A549 (cell line): ENCODE data around the gene SH3RF2. TPM values are rescaled to one million over a fixed set of nuclear protein-coding genes. Genes with fewer than 3 reads are reported as not detected.

Source experiments
- ATAC-seq, 2 experiments: fragments of 200-7000 bp in 1 of 2; fragments of >200 bp in 1 of 2; cut with Nextera tagmentation in 1 of 2; cut with Tn5 transposase in 1 of 2; 3 replicates each; pipeline versions ENCODE4 v1.8.0 to v1.9.1; 2018 to 2020; ENCODE audit warnings: mild to moderate bottlenecking in 1 of 2, moderate library complexity in 1 of 2
- CTCF ChIA-PET: fragments of 300-600 bp; sonication (Branson Sonifier 250); formaldehyde crosslinking; extraction: SDS; loops from one replicate; lab custom pipeline; 2021; ENCODE audit warnings: antibody characterized with exemption, inconsistent platforms; lab: Yijun Ruan, JAX
- POLR2A ChIA-PET: fragments of 350-600 bp; formaldehyde crosslinking; extraction: SDS; loops from one replicate; lab custom pipeline; 2021; ENCODE audit warnings: antibody characterized with exemption, inconsistent platforms; lab: Yijun Ruan, JAX
- DNase-seq, 2 experiments: peaks; one replicate each; pipeline versions ENCODE4 v3.0.0 to v3.0.0-alpha.2; 2011 to 2016; ENCODE audit warnings: low read depth in 1 of 2, low spot score in 1 of 2
- FAIRE-seq: peaks from 2 replicates; lab custom pipeline; 2011; peaks lifted over from hg19 to GRCh38; lab: Jason Lieb, UNC
- H3K27ac ChIP-seq, 2 experiments: fragments of >200 bp; sonication (Bioruptor Twin); formaldehyde crosslinking; 3 replicates each; pipeline ENCODE4 v1.5.1; 2016 to 2017
- H3K4me1 ChIP-seq: fragments of >200 bp; sonication (Bioruptor Twin); formaldehyde crosslinking; 3 replicates; pipeline ENCODE4 v1.6.1; 2016
- H3K4me2 ChIP-seq: fragments of >200 bp; sonication (Bioruptor Twin); formaldehyde crosslinking; 3 replicates; pipeline ENCODE4 v1.6.1; 2016
- H3K4me3 ChIP-seq: fragments of >200 bp; sonication (Bioruptor Twin); formaldehyde crosslinking; 3 replicates; pipeline ENCODE4 v1.5.1; 2016
- H3K9me3 ChIP-seq: fragments of >200 bp; sonication (Bioruptor Twin); formaldehyde crosslinking; 3 replicates; pipeline ENCODE4 v1.6.1; 2016
- BCL3 ChIP-seq: fragments of >200 bp; sonication (Bioruptor Twin); formaldehyde crosslinking; IDR thresholded peaks from 3 replicates; pipeline ENCODE4 v1.6.1; 2016
- CBX8 ChIP-seq: fragments of 200-600 bp; sonication (generic); IDR thresholded peaks from 2 replicates; pipeline ENCODE4 v1.6.1; 2016
- CEBPB ChIP-seq, 2 experiments: fragments of >200 bp in 1 of 2; sonication (Bioruptor Twin) in 1 of 2; formaldehyde crosslinking in 1 of 2; IDR thresholded peaks; 2 replicates each; pipeline ENCODE4 v1.6.1; 2012 to 2016
- GATA3 ChIP-seq: IDR thresholded peaks from 2 replicates; pipeline ENCODE4 v1.6.1; 2012; ENCODE audit warnings: borderline replicate concordance
- HOXB13 ChIP-seq: fragments of 250-450 bp; sonication (Bioruptor Pico); IDR thresholded peaks from 2 replicates; pipeline ENCODE4 v1.5.0; 2020; ENCODE audit warnings: low read depth, mild to moderate bottlenecking, moderate library complexity
- HOXB5 ChIP-seq: fragments of 250-450 bp; sonication (Bioruptor Pico); IDR thresholded peaks from 2 replicates; pipeline ENCODE4 v1.5.0; 2020; ENCODE audit warnings: mild to moderate bottlenecking, moderate library complexity
- MAFK ChIP-seq: fragments of 450-650 bp; IDR thresholded peaks from 2 replicates; pipeline ENCODE4 v1.6.1; 2014; ENCODE audit not compliant: partially characterized antibody
- MAZ ChIP-seq: fragments of 150-350 bp; IDR thresholded peaks from 2 replicates; pipeline ENCODE4 v1.6.1; 2014; ENCODE audit warnings: antibody characterized with exemption, low read depth, low read length, borderline replicate concordance
- MYC ChIP-seq: IDR thresholded peaks from 2 replicates; pipeline ENCODE4 v1.6.1; 2012; ENCODE audit warnings: mild to moderate bottlenecking, inconsistent platforms, low read length, improper control_type of control experiment, borderline replicate concordance
- NFE2L2 ChIP-seq: fragments of 150-350 bp; conservative IDR thresholded peaks from 2 replicates; pipeline ENCODE4 v1.6.1; 2014; ENCODE audit warnings: low read length
- NPAS2 ChIP-seq: fragments of 250-450 bp; sonication (Bioruptor Pico); IDR thresholded peaks from 2 replicates; pipeline ENCODE4 v1.8.0; 2022; ENCODE audit warnings: mild to moderate bottlenecking, moderate library complexity, borderline replicate concordance
- NR3C1 ChIP-seq: fragments of >200 bp; sonication (Bioruptor Twin); formaldehyde crosslinking; IDR thresholded peaks from 3 replicates; pipeline ENCODE4 v1.6.1; 2017
- POLR2AphosphoS2 ChIP-seq: conservative IDR thresholded peaks from 2 replicates; pipeline ENCODE4 v1.6.1; 2012; ENCODE audit warnings: low read length, improper control_type of control experiment, inconsistent platforms
- RARB ChIP-seq: fragments of 250-450 bp; sonication (Bioruptor Pico); IDR thresholded peaks from 2 replicates; pipeline ENCODE4 v1.8.0; 2021; ENCODE audit warnings: mild to moderate bottlenecking, moderate library complexity
- RFX5 ChIP-seq: fragments of 450-650 bp; IDR thresholded peaks from 2 replicates; pipeline ENCODE4 v1.7.1; 2014; ENCODE audit warnings: antibody characterized with exemption, mild to moderate bottlenecking, moderate library complexity
- RNF2 ChIP-seq: fragments of 200-600 bp; sonication (generic); IDR thresholded peaks from 2 replicates; pipeline ENCODE4 v1.6.1; 2016; ENCODE audit warnings: low read depth, mild to moderate bottlenecking, antibody characterized with exemption, moderate library complexity, borderline replicate concordance
- SMC3 ChIP-seq: fragments of >200 bp; sonication (Bioruptor Twin); formaldehyde crosslinking; IDR thresholded peaks from 3 replicates; pipeline ENCODE4 v1.6.1; 2018; ENCODE audit warnings: inconsistent platforms
- TFCP2L1 ChIP-seq: fragments of 250-450 bp; sonication (Bioruptor Pico); IDR thresholded peaks from 2 replicates; pipeline ENCODE4 v1.5.0; 2021; ENCODE audit warnings: mild to moderate bottlenecking
- TP53 ChIP-seq: fragments of 250-450 bp; sonication (Bioruptor Pico); IDR thresholded peaks from 2 replicates; pipeline ENCODE4 v1.5.0; 2021; ENCODE audit warnings: mild to moderate bottlenecking, moderate library complexity
- ZNF302 ChIP-seq: fragments of 250-450 bp; sonication (Bioruptor Pico); IDR thresholded peaks from 2 replicates; pipeline ENCODE4 v1.9.0; 2021; ENCODE audit warnings: inconsistent platforms, mild to moderate bottlenecking, moderate library complexity
- WGBS: methylation state at CpG from one replicate; pipeline ENCODE4 v1.1.6; 2017; ENCODE audit errors: missing lambda C conversion rate; 5-methylcytosine and 5-hydroxymethylcytosine counted together
- polyA plus RNA-seq, 4 experiments: library from polyadenylated mRNA; depleted of rRNA in 3 of 4; stranded (reverse); fragments of >200 nt; fragmentation: RNase III in 1 of 4; extraction: RNeasy Plus Mini Kit Qiagen cat#74134 plus additional on column Dnase treatment in 1 of 4; gene quantifications; 2 replicates in 3 of 4; 3 replicates in 1 of 4; pipeline ENCODE4 v1.2.3, GENCODE V29; 2011 to 2017
- TF ChIP-seq, protein P1 (sequence below): fragments of 250-450 bp; sonication (Bioruptor Pico); IDR thresholded peaks from 2 replicates; pipeline ENCODE4 v1.5.0; 2020; ENCODE audit warnings: low read depth, mild to moderate bottlenecking, moderate library complexity
- TF ChIP-seq, protein P2 (sequence below): IDR thresholded peaks from 2 replicates; pipeline ENCODE4 v1.6.1; 2012
- TF ChIP-seq, protein P3 (sequence below): fragments of 150-350 bp; IDR thresholded peaks from 2 replicates; pipeline ENCODE4 v1.6.1; 2014; ENCODE audit warnings: low read depth, mild to moderate bottlenecking, low read length

The SH3RF2 gene
- polyA plus RNA-seq, 2 of the 4 experiments (the other 2 are of a cell fraction) = 4.1 to 6.0 TPM

DNA sequence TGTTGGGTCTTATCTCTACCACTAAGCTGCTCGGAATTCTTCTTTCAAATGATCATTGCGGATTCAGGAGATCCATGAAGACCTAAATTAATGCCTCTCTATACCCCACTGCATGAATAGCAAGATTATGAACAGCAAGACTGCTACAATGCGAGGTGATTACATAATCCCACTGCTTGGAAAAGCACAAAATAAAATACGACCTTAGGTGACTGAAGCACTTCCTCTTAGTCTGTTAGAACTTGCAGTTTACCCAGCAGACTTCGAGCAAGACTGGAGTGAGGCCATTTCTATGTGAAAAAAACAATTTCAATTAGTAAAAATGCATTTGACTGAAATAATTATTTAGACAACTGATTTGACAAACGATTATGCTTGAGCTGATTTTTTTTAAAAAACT, 59.8 kb downstream of the SH3RF2 start:
- DNase-seq (no peak), ATAC-seq (no peak)
- POLR2A ChIA-PET = no interaction called here

GRCh38 chr5:145999208-145999607, 62.8 kb downstream of the SH3RF2 start:
- no peak overlapping the region for H3K27ac ChIP-seq
- 80% methylated on average over 1 of the region's 1 CpG for WGBS
- FAIRE-seq = no peak
- ChIA-PET CTCF (interaction anchor here (0.6 to 1.9 kb wide), 2 partner anchors 9 to 81 kb away, joined by 3 to 4 read pairs; no protein-coding TSS in a partner anchor), POLR2A (no interaction called here)
- no peak overlapping the region for H3K4me3 ChIP-seq
- ATAC-seq = no peak
- TF ChIP-seq MAFK (no peak), NPAS2 (CRISPR knock-in tag) (no peak), TP53 (CRISPR knock-in tag) (no peak), TFCP2L1 (CRISPR knock-in tag) (no peak), GATA3 (no peak), NFE2L2 (no peak), RFX5 (no peak), NR3C1 (no peak), RARB (no peak)
- TF ChIP-seq, protein P1, sequence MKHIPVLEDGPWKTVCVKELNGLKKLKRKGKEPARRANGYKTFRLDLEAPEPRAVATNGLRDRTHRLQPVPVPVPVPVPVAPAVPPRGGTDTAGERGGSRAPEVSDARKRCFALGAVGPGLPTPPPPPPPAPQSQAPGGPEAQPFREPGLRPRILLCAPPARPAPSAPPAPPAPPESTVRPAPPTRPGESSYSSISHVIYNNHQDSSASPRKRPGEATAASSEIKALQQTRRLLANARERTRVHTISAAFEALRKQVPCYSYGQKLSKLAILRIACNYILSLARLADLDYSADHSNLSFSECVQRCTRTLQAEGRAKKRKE (CRISPR knock-in tag) = no peak
- TF ChIP-seq, protein P2, sequence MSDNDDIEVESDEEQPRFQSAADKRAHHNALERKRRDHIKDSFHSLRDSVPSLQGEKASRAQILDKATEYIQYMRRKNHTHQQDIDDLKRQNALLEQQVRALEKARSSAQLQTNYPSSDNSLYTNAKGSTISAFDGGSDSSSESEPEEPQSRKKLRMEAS = no peak
- peaks cover 11% of the 10 kb centered on the region for H3K4me1 ChIP-seq
- H3K4me2 ChIP-seq = no peak overlapping the region
- H3K9me3 ChIP-seq = no peaks in the 10 kb centered on the region
- no peak for DNase-seq

More for the DNA sequence above, 59.8 kb downstream of the SH3RF2 start:
- 70% methylated on average over 6 of the region's 6 CpGs for WGBS
- no peak for FAIRE-seq
- peaks cover 8% of the 10 kb centered on the region; the same call in 1 of the 3 replicates for H3K9me3 ChIP-seq
- no peak overlapping the region for H3K4me3 ChIP-seq
- no peak overlapping the region for H3K4me2 ChIP-seq
- peaks cover 2% of the 10 kb centered on the region for H3K4me1 ChIP-seq
- H3K27ac ChIP-seq = no peak overlapping the region
- TF ChIP-seq ZNF302 (CRISPR knock-in tag) = no peak
- no peak for TF ChIP-seq MYC
- TF ChIP-seq MAZ = no peak
- CTCF ChIA-PET = no interaction called here

- FAIRE-seq (no peak), ATAC-seq (no peak), DNase-seq (no peak)
- H3K4me3 ChIP-seq = no peak overlapping the region
- ChIA-PET CTCF (interaction anchor here (1.9 kb wide), 1 partner anchor 82 kb away, joined by 4 read pairs; no protein-coding TSS in a partner anchor), POLR2A (no interaction called here)
- 88% methylated on average over 9 of the region's 9 CpGs for WGBS
- no peak overlapping the region for H3K4me2 ChIP-seq
- H3K9me3 ChIP-seq = no peaks in the 10 kb centered on the region
- TF ChIP-seq TP53 (CRISPR knock-in tag) (no peak), SMC3 (no peak), CEBPB (IDR thresholded peaks at IDR 0.05) (no peak), HOXB13 (CRISPR knock-in tag) (no peak), BCL3 (no peak), GATA3 (no peak), RNF2 (no peak), MYC (no peak), HOXB5 (no peak), POLR2AphosphoS2 (no peak), CBX8 (no peak), RFX5 (no peak)
- TF ChIP-seq, protein P3, sequence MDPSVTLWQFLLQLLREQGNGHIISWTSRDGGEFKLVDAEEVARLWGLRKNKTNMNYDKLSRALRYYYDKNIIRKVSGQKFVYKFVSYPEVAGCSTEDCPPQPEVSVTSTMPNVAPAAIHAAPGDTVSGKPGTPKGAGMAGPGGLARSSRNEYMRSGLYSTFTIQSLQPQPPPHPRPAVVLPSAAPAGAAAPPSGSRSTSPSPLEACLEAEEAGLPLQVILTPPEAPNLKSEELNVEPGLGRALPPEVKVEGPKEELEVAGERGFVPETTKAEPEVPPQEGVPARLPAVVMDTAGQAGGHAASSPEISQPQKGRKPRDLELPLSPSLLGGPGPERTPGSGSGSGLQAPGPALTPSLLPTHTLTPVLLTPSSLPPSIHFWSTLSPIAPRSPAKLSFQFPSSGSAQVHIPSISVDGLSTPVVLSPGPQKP = no peak
- H3K27ac ChIP-seq = no peak overlapping the region
- H3K4me1 ChIP-seq = peaks cover 11% of the 10 kb centered on the region
Observed at GRCh38 chr5:146000072-146000471, 63.7 kb downstream of the SH3RF2 start.
